GM21367 (cell line): ENCODE results near the gene NLK.
"Not testable (repeated sequence)": the region's sequence is repeated elsewhere in the genome, so short reads cannot be mapped to it uniquely, and the experiment has no call there.

Source experiments
- ATAC-seq: cut with Tn5 transposase; IDR thresholded peaks from one replicate; pipeline ENCODE4 v1.9.1; 2021; ENCODE audit not compliant: unreplicated experiment

The NLK gene

GRCh38 chr17:28228109-28228840, 185.8 kb downstream of the NLK start:
- no peak for ATAC-seq

DNA sequence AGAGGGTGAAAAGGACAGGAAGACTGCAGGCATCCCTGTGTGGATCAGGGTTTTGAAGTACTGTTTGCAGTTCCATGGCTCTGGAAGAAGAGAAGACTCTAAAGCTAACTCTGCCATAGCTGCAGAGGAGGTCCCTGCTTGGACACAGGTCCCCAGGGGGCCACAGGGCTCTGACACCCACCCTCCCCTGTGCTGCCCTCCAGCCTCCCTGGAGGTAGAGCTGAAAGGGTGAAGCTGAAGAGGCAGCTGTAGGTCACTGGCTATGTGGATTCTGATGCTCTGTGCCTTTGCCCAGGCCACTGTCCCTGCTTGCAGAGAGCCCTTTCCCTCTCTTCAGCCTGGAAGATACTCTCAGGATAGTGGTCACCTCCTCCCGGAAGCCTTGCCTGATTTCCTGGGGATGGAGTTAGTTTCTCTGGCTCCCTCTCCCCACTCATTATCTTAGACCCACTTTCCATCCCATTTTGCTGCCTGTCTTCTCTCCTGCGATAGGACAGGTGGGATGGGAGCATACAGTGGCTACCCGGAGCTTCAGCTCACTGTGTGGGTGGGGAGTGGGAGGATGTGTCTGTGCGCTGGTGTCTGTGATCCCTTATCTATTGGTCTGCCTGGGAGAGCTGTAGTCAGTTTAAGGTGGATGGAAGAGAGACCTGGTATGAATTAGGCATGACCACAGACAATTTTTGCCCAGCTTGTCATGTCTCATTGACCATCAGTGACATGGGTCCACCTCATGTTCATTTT, 186.7 kb downstream of the NLK start:
- no peak for ATAC-seq

DNA sequence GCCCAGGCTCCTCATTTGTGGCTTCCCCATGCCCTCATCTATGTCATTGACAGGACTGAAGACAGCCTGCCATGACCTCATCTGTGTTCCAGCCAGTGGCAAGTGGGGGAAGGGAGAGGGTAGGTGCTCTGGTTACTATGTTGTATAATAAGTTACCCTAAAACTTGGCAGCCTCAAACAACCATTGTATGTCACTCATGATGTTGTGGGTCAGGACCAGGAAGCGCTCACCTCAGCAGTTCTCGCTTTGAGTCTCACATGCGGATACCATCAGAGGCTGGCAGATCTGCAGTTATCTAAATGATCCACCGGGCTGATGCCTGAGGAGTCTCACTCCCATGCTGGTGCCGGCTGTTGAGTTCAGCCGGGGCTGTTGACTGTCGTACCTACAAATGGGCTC, 187.5 kb downstream of the NLK start:
- no peak for ATAC-seq

- ATAC-seq, result not testable (repeated sequence)
These were observed 188.1 kb downstream of the NLK start for GRCh38 chr17:28230607-28231006.

- ATAC-seq, result not testable (repeated sequence)
These were observed 189.1 kb downstream of the NLK start for GRCh38 chr17:28231624-28232023.

DNA sequence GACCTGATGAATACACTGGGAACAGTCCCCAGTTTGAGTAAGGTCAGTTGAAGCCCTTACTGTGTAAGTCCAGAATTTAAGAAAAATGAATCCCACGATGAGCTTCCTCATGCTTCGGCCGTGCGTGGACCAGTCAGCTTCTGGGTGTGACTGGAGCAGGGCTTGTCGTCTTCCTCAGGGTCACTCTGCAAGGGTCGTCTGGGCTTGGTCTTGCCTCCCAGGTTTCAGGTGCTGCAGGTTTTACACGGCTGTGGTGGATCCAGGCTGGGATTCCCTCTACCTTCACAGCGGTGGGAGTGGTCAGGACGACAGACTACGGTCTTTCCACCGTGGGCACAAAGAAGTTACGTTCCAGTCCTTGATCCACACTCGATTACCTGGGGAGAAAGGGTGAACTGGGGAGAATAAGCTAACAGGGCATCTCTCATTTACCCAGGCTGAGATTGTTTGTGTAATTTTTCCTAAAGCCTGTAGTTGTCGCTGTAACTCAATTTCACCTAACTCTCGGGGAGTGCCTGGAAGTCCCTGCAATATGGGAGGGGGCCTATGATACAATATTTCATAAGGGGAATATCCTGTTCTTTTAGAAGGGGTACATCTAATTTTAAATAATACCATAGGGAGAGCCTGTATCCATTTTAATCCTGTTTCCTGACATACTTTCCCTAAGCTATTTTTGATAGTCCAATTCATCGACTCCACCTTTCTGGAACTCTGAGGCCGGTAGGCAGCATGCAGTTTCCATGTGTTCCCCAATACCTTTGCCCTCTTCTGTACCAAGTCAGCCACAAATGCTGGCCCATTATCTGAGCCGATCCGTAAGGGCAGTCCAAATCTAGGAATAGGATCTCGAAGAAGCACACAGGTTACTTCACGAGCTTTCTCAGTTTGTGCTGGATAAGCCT, 190.7 kb downstream of the NLK start:
- not testable (repeated sequence) for ATAC-seq

- ATAC-seq, result not testable (repeated sequence)
These were observed 191.7 kb downstream of the NLK start for GRCh38 chr17:28233872-28234856.

DNA sequence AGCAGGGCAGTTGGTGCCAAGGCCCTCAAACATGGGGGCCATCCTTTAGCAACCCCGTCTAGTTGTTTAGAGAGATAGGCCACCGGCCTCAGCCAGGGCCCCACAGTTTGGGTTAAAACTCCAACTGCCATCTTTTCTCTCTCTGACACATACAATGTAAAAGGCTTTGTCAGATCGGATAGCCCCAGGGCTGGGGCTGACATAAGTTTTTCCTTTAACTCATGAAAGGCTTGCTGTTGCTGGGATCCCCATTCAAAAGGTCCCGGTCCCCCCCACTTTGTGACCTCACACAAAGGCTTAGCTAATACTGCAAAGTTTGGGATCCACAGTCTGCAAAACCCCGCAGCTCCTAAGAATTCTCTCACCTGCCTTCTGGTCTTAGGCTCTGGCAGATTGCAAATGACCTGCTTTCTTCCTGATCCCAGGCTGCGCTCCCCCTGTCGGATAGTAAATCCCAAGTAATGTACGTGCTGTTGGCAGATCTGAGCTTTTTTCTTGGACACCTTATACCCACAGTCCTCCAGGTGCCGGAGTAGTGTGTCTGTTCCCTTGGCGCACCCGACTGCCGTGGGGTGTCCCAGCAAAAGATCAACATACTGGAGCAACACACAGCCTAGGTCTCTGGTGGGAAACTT, 192.7 kb downstream of the NLK start:
- ATAC-seq, result not testable (repeated sequence)

DNA sequence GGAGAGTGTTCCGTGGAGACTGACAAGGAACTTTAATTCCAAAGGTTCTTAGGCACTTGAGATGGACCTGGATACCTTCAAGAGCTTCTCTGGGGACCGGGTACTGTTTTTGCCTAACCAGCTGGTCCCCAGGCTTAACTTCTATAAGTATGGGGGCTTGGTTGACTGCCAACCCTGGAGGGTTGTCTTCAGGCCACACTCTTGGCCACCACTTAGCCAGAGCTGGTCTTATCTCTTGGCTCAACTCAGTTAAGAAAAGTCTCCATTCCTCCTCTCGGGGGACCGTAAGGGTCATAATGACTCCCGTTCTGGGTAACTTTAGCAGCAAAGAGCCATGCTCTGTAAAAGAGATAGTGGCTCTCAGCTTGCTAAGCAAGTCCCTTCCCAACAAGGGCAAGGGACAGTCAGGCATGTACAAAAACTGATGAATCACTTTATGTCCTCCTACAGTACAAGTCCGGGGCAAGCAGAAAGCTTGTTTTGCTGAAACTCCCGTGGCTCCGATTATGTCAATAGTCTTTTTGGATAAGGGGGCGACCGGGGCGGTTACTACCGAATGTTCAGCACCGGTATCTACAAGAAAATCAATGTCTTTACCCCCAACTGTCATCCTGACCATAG, 193.7 kb downstream of the NLK start:
- ATAC-seq, result not testable (repeated sequence)

- not testable (repeated sequence) for ATAC-seq
These were observed 196.2 kb downstream of the NLK start for GRCh38 chr17:28238547-28239270.

GRCh38 chr17:28239271-28239624, 196.8 kb downstream of the NLK start:
- ATAC-seq, result no peak

DNA sequence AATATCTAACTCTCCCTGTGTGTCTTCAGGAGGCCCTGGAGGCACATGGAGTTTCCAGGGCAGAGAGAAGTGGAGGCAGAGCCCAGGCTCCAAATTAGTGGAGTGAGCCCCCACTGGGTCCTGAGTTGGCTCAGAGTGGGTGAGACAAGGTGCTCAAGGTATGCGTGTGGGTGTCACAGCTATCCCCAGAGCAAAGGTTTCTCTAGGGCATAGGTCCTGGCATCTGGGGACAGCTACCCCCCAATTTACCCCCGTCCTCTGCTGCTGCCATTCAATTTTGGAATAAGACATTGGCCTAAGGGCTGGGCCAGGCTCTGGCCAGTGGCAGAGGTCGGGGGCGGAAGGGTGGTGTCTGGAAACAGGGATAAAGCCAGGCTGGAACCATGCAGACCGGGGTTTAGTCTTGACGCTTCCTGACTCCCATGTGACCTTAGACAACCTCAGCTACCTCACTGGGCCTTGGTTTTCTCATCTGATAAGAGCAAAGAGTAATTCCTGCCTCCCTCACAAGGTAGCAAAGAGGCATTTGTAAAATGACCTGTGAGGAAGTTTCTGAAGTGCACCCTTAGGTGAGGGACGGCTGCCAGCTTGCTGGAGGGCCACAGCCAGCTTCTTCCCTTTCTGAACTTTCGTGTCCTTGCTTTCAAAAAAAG, 198.3 kb downstream of the NLK start:
- ATAC-seq, result no peak

- ATAC-seq, result no peak
These were observed 200.3 kb downstream of the NLK start for GRCh38 chr17:28242791-28243190.

GRCh38 chr17:28243268-28243667, 200.8 kb downstream of the NLK start:
- ATAC-seq, result not testable (repeated sequence)

DNA sequence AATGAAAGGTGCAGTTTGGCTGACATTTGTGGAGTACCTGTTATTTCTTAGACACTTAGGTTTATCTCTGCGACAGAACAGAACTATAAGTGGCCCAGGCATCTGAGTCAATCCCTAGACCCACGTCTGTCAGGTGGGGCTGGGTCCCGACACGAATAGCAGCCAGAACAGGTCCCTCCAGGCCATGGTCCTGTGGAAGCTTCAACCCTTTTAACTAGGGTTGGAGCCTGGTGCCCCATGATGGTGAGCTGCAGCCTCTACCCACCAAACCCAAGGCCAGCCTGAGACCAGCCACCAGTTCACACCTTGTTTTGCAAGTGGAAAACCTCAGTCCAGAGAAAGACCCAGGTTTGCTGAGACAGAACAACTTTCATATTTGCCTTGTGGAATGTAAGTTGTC, 202.0 kb downstream of the NLK start:
- ATAC-seq, result no peak
